Left ventricle myocardium superior (tissue), 1 donor: ENCODE results near the gene PNPLA3. TPM values are rescaled to one million over a fixed set of nuclear protein-coding genes. Genes with fewer than 3 reads are reported as not detected.
A peak's percentile ranks its signal among the peaks of the same experiment; 100 is the strongest.

Source experiments
- ATAC-seq: fragments of 200-7000 bp; cut with Tn5 transposase; one replicate; pipeline ENCODE4 v1.9.1; 2020; ENCODE audit warnings: mild to moderate bottlenecking, moderate library complexity
- DNase-seq: peaks from one replicate; pipeline ENCODE4 v3.0.0-alpha.2; 2020
- intact Hi-C: fragments of 100-400 bp; cut with micrococcal nuclease; formaldehyde crosslinking; loops from one replicate; pipeline ENCODE4 v1.11.0; 2022
- total RNA-seq: library from RNA; stranded (reverse); fragmentation: NEBNext Ultra II Directional; extraction: Animal tissue kit (Norgen Biotek cat#: 25700); gene quantifications from one replicate; pipeline ENCODE4 v1.2.1, GENCODE V29; 2021
- donor health status: DM: no; HTN: yes; CAD: no; lungs with severe emphysema.

The PNPLA3 gene
- total RNA-seq, 1 donor from 2014 or later: 0.25 TPM

DNA sequence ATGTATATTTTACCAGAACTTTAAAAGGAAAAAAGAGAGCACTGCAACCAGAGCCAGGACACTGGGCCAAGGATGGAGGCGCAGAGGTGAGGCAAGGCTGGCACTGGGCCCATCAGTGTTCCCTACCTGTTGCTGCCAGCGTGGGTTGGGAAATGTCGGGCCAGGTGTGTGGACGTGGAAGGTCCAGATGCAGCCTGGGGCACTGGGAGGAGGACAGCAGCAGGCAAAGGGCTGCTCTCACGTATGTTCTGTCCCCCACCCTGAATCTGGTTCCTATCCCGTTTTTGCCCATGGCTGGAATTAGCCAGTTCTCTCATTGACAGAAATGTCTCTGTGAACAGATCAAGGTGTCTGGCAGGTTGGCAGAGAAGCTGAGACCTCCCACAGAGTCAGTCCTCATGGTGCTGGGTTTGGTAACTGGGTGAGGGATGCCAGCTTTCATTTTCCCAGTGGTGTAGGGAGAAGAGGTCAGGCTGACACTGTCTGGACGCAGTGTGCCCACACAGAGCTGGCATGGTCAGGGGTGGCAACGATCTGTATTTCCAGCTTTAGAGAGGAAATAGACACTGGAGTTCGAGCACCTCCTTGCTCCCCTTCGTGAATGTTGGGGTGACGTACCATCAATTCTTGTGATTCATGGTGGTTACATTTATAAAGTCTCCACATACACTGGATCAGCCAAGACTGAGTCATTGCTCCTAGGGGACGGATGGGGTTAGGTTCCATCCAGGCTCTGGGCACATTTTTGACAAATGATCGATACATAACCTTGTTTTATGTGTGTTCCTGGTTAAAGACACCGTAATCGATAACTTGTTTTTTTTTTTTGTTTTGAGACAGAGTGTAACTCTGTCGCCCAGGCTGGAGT lies 4.3 kb upstream of the PNPLA3 start:
- no peak for DNase-seq
- intact Hi-C loops: no loop called here
- no peak for ATAC-seq

DNA sequence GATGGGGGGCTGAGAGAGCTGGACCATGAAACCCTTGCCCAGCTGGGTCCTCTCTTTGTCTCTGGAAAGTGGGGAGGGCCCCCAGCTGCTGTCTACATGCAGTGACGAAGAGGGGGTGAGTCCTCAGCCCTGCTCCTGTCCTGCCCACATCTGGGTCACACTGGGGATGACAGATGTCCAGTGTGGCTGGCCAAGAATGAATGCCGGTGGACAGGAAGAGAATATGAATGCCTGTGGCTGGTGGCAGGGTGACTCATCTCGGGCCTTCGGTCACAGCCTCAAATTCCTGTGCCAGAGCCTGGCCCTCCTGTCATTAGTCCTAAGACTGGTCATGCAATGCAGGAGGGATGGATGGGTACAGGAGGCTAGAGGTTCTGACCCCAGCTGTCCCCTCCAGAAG lies 2.2 kb upstream of the PNPLA3 start:
- ATAC-seq: no peak
- intact Hi-C loops: no loop called here
- DNase-seq: no peak

DNA sequence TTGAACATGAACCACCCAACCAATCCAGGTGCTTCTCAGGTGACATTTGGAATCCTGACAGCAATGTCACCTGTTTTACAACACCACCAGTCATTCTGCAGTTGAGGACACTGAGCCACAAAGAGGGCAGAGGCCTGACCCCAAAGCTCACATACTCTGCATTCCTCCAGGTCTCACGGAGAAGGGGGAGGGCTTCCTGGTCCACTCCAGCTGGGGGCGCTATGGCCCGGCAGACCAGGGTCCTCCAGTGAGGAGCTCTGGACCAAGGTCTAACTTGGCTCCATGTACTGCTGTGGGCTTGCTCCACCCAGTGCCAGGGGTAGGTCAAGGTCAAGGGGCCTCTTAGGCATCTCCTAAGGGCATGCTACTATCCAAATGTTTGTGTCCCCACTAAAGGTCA lies 1.5 kb upstream of the PNPLA3 start:
- DNase-seq: no peak
- intact Hi-C loops: no loop called here
- no peak for ATAC-seq

DNA sequence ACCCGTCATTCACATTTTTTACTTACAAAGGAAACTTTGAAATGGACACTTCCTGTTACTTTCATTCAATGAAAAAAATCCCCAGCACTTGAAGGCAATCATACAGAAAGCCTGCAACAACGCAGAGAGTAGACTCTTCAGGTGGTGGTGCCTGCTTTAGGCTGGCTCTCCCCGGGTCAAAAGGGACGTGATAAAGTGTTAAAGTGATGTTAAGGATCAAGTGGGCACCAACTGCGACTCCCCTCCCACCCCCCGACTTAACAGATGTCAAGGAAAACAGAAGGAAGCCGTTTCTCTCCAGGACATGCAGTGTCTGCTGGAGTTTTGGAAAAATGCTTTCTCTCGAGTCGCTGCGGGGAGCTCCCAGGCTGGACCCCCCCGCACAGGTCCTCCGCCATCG lies 414 bp upstream of the PNPLA3 start:
- DNase-seq: no peak
- no peak for ATAC-seq
- intact Hi-C loops: no loop called here

DNA sequence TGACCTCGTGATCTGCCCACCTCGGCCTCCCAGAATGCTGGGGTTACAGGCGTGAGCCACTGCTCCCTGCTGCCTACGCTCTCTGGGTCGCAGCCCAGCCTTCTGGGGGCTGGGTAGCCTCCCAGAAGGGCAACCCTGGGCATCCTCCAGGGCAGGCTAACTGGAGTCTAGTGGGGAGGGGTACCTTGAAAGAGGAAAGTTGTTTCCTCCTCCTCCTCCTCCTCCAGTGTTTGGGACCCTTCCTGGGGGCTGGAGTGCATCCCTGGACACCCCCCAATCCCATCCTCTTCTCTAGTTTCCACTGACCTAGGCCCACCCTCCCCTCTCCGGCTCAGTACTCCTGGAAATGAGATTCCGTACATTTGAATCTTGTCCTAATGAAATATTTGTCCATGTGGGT lies 1.3 kb downstream of the PNPLA3 start:
- intact Hi-C loops: no loop called here
- ATAC-seq (no peak), DNase-seq (no peak)

DNA sequence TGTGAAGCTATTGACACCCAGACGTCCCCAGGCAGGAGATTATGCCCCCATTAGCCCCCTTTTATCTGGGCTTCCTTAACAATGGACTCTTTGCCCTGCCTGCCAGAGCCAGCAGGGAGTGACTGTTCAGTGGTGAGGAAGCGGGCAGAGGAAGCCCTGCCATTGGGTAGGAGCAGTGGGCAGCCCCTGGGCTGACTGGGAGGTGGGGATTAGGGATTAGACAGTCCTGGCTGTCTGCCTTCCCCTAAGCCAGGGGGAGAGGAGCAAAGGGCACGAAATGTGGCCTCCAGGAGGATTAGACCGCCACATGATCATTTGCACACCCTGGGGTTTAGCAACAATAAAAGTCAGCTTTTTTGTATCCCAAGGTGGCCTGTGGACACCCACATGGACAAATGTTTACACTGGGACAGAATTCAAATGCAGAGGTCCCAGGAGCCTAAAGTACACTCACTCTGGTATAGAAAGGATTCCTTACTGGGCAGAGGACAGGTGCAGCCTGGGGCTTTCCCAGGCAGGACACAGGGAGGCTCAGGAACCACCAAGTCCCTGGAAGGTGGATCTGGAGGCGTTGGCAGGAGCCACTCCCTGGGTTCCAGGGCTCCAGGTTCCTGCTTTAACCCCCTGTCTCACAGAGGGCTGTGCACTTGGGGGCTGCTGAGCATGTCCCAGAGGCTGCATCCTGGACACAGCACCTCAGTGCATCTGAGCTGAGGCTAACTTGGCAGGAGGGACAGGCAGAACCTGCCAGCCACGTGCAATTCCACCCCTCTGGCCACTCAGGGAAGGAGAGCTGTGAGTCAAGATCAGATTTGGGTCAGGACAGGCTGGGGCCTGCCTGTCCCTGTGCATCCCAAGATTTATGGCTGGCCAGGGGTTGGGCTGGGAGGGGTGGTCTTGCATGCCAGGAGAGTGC lies 2.1 kb downstream of the PNPLA3 start:
- ATAC-seq (no peak), DNase-seq (no peak)
- intact Hi-C loops: no loop called here

DNA sequence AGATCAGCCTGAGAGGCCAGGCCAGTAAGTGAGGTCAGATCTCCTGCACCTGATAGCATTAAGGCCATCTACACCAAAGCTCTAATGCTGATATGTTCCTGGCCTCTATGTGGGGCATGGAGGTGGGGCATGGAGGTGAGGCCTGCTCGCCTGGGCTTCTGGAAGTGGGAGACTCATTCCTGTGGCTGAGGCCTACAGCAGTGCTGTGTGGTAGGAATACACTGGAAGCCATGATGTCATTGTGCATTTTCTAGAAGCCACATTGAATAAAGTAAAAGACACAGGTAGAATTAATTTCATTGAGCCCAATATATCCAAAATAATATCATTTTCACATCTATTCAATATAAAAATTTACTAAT lies 2.7 kb downstream of the PNPLA3 start:
- DNase-seq (no peak), ATAC-seq (no peak)
- intact Hi-C loops: no loop called here

DNA sequence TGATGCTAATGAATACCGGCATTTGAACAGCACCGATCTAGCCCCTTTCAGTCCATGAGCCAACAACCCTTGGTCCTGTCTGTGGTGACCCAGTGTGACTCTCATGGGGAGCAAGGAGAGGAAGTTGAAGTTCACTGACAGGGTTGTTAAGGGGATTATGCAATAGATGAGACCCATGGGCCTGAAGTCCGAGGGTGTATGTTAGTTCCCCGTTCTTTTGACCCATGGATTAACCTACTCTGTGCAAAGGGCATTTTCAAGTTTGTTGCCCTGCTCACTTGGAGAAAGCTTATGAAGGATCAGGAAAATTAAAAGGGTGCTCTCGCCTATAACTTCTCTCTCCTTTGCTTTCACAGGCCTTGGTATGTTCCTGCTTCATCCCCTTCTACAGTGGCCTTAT lies 4.9 kb downstream of the PNPLA3 start:
- no peak for ATAC-seq
- intact Hi-C loops: no loop called here

DNA sequence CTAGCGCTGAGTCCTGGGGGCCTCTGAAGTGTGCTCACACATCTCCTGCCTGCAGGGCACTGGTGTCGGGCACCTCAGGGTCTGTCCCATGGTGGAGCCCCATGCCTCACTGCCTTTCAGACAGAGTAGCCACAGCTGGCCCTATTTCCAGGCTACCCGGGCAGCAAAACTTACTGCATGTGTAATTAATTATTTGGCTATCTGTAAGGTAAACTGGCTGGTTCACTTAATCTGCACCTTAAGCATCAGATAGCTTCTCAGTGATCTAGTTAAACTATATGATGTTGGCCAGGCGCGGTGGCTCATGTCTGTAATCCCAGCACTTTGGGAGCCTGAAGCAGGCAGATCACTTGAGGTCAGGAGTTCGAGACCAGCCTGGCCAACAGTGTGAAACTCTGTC lies 5.3 kb downstream of the PNPLA3 start:
- intact Hi-C loops: no loop called here
- ATAC-seq (no peak), DNase-seq (no peak)

More for the DNA sequence above, 4.9 kb downstream of the PNPLA3 start:
- DNase-seq: no peak

DNA sequence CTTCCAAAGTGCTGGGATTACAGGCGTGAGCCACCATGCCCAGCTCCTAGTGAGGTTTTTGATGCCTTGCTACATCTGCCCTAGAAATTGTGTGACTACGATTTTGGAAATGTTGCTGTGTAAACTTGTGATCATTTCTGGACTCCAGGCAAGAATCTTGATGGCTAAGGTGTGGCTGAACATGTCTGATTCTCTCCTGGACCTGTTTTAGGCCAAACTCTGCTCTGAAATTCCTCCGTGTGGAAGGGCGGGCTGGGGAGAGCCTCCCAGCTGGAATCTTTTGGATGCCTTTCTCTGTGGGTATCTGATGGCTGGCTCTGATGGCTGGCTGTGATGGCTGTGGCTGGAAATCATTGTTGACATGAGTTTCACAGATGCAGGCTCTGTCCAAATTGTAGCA lies 8.2 kb downstream of the PNPLA3 start:
- ATAC-seq: no peak
- intact Hi-C loops: no loop called here
- DNase-seq: no peak

DNA sequence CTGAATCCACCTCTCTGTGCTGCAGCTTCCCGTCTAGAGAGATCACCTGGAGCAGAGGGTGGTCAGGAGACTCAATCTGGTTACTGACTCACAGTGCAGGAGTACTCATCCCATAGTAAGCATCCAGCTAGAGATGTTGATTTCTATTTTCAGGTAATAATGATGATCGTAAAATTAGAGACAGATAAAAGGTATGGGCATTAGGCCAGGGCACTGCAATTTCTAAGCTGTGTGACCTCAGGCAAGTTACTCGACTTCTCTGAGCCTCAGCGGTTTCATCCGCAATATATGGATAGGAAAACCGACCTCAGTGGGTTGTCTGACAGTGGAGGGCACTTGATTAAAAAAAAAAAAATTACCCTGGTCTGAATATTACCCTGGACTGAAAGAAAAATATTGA lies 17.8 kb downstream of the PNPLA3 start:
- no peak for ATAC-seq
- DNase-seq: no peak
- intact Hi-C loops: no loop called here

DNA sequence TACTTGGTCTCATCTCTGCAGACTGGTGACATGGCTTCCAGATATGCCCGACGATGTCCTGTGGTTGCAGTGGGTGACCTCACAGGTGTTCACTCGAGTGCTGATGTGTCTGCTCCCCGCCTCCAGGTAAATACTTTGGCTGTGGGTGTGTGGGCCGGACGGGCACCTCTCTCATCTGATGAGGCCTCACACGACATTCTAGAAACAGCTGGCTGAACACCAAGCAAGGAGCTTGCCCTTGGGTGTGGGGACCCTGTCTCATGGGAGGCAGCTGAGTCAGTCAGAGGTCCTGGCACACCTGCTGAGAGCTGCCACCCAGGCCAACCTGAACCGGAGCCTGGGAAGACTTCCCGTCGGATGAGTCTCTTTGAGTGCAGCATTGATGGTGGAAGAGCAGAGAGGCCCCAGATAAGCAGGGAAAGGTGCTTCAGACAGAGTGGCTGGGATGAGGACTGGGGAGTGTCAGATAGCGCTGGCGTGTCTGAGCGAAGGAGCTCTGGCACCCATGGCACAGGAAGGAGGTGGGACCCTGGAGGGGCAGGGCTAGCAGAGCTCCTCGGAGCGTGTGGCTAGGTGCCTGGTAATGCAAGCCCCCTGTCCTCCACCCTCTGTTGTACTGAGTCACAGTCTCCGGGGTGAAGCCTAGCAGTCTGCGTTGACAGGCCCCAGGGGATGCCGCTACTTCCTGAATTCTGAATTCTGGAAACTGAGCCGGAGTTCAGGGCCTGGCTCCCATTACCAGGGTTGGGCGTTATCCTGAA lies 21.2 kb downstream of the PNPLA3 start:
- ATAC-seq (no peak), DNase-seq (no peak)
- intact Hi-C loops: no loop called here

DNA sequence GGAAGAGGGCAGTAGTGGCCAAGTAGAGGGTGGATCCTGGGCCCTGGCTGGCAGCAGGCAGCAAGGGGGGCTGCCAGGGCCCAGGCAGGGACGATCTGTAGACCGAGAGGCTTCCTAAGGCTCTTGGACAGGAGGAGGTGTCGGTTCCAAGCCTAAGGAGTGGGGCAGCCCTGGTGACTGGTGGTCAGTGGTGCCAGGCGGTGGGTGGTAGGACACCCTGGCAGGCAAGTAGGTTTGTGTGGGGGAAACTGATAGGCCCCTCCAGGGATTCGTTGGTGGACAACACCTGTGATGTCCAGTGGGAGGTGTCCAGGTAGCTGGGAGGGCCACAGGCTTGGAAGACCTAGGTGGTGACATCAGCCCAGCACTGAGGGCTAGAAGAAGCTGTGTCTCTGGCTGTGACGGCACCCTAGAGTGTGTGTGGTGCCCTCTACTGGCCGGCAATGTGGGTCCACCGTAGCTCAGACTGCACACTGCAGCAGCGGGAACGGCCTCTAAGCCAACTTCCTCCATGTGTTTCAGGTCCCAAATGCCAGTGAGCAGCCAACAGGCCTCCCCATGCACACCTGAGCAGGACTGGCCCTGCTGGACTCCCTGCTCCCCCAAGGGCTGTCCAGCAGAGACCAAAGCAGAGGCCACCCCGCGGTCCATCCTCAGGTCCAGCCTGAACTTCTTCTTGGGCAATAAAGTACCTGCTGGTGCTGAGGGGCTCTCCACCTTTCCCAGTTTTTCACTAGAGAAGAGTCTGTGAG lies 22.2 kb downstream of the PNPLA3 start:
- intact Hi-C loops: no loop called here
- peak; percentile 83 for ATAC-seq
- DNase-seq: peak; percentile 72

DNA sequence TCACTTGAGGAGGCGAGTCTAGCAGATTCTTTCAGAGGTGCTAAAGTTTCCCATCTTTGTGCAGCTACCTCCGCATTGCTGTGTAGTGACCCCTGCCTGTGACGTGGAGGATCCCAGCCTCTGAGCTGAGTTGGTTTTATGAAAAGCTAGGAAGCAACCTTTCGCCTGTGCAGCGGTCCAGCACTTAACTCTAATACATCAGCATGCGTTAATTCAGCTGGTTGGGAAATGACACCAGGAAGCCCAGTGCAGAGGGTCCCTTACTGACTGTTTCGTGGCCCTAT lies 22.7 kb downstream of the PNPLA3 start:
- ATAC-seq: no peak
- intact Hi-C loops: no loop called here
- no peak for DNase-seq

DNA sequence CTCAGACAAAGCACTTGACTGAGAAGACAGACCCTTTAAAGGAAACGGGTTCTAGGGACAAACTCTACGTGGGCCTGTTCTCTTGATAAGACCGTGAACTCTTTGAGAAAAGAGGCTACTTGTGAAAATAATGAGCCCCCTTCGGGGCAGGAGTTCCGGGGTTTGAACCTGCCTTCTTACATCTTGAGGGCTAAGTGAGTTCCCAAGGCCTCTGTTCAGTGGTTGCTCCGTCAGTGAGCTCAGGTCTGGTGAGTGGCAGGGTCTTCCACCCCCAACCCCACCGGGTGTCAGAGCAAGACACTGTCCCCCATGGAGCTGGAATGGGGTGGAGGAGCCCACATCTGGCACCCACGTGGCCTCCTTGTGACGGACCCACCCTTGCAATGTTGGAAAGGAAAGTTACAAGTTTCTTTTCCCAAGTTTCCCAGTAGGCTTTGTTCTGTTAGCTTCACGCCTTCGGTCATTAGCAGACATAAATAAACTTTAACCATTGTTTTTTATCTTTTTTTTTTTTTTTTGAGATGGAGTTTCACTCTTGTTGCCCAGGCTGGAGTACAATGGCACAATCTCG lies 25.3 kb downstream of the PNPLA3 start:
- DNase-seq (no peak), ATAC-seq (no peak)
- intact Hi-C loops: no loop called here

DNA sequence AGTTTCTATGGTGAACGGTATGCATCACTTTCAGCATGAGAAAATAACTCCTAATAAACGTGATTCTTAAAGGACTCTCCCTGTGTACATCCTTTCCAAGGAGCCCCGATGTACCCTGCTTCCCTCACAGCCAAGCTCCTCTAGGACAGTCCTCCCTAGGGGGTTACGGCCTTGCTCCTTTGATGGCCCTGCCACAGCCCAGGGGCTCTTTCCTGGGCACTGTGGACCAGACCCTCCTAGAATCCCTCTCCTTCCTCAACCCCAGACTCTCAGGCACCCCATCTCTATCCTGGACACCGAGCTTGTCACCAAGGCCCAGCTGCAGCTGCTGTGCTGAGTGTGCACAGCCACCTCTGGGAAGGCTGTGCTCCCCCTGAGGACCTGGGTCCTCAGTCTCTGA lies 27.8 kb downstream of the PNPLA3 start:
- DNase-seq (no peak), ATAC-seq (no peak)
- intact Hi-C loops: no loop called here

DNA sequence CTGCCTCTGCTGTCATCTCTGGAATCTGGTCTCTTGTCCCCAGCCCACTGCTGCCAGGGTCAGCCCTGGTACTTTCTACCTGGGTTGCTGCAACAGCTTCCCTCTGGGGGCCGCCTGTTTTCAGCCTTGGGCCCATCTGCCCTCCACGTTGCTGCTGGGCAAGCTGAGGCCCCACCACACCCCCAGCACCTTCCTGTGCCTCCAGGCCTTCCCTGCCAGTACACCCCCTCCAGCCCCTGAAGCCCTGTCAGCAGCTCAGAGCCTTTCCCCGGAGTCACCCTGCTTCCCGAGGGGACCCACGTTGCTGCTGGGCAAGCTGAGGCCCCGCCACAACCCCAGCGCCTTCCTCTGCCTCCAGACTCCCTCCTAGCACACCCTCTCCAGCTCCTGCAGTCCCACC lies 28.4 kb downstream of the PNPLA3 start:
- DNase-seq (no peak), ATAC-seq (no peak)
- intact Hi-C loops: no loop called here

DNA sequence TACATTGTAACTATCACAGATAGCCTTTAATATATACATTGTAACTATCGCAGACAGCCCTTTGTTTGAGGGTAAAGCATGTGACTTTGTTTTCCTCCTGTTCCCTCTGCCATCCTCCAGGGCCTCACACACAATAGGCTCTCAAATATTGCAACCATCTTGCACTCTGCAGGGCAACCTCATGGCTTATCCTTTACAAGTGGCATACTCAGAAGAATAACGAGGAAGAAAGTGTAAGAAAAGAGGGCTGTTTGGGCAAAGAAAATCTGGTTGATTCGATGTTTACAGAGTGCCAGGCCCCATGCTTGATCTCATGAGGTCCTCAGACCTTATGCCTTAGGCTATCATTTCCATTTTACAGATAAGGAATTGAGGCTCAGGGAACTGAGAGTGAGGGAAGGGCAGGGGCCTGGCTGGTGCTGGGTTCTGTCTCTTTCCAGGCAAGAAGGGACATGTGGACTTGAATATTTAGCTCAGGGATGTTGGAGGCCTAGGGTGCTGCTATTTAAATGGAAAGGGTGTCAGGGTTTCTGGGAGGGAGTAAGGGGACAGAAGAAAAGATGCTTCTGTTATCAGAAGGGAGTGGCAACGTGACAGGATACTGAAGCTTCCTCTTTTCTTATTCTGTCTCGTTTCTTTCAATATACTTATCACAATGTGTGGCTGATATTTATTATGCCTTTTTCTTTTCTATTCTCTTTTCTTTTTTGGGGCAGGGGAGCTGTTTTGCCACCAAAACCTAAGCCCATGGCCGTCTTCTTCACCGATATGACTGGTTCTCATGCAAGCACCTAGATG lies 30.6 kb downstream of the PNPLA3 start:
- intact Hi-C loops: no loop called here
- ATAC-seq: no peak
- no peak for DNase-seq
